ENCODE measurements around the gene WDR70. TPM values are rescaled to one million over a fixed set of nuclear protein-coding genes. Genes with fewer than 3 reads are reported as not detected.
"Not testable (repeated sequence)": the region's sequence is repeated elsewhere in the genome, so short reads cannot be mapped to it uniquely, and the experiment has no call there.

WDR70 gene
- total RNA-seq, 1 experiment from 2014 or later, result 55.2 TPM

DNA sequence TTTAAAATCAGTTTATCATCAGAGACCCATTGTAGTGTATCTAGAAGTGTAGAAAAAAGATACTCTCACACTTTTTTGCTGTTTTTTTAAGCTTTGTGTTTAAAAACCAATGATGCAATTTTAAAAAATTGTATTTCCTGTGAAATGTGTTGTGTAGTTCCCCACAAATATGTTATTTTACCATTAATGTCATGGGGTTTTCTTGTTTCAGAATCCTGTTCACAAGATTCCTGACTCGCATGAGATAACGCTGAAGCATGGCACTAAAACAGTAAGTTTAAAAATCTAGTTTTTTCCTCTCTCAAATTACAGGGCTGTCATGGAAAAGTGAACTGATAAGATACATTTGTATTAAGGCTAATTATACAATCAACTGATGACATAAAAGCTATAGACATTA is 58.6 kb downstream of the WDR70 start:
- Histone ChIP-seq H3K27me3 (replicated peaks; ENCODE audit: insufficient read depth, low read depth, low read length, poor library complexity) (no peaks in the 10 kb centered on the region), H3K27ac (ENCODE audit: low read depth, low read length, poor library complexity, severe bottlenecking) (no peak overlapping the region), H3K4me3 (ENCODE audit: low read depth, low read length, poor library complexity, severe bottlenecking) (no peak overlapping the region), H3K36me3 (ENCODE audit: insufficient read depth, low read length, poor library complexity, severe bottlenecking) (no peaks in the 10 kb centered on the region), H3K4me1 (ENCODE audit: insufficient read depth, low read length, poor library complexity, severe bottlenecking) (peaks cover 5% of the 10 kb centered on the region), H3K9me3 (ENCODE audit: low read depth, low read length, poor library complexity, severe bottlenecking) (no peaks in the 10 kb centered on the region)
- POLR2A ChIA-PET (ENCODE audit: low non-redundant PET), result no interaction called here
- BruUV-seq (replicated peaks), result no TSS peak
- DNase-seq (ENCODE audit: low spot score), result no peak
- no peak for TF ChIP-seq EZH2 (IDR thresholded peaks at IDR 0.05; ENCODE audit: borderline replicate concordance, low read depth, low read length, poor library complexity, severe bottlenecking)
- TF ChIP-seq, protein P1, sequence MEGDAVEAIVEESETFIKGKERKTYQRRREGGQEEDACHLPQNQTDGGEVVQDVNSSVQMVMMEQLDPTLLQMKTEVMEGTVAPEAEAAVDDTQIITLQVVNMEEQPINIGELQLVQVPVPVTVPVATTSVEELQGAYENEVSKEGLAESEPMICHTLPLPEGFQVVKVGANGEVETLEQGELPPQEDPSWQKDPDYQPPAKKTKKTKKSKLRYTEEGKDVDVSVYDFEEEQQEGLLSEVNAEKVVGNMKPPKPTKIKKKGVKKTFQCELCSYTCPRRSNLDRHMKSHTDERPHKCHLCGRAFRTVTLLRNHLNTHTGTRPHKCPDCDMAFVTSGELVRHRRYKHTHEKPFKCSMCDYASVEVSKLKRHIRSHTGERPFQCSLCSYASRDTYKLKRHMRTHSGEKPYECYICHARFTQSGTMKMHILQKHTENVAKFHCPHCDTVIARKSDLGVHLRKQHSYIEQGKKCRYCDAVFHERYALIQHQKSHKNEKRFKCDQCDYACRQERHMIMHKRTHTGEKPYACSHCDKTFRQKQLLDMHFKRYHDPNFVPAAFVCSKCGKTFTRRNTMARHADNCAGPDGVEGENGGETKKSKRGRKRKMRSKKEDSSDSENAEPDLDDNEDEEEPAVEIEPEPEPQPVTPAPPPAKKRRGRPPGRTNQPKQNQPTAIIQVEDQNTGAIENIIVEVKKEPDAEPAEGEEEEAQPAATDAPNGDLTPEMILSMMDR (conservative IDR thresholded peaks at IDR 0.05; ENCODE audit: low read depth, low read length), result no peak
- intact Hi-C loops (cut with micrococcal nuclease; ENCODE audit: unreplicated experiment), result no loop called here
- CTCF ChIA-PET, result no interaction called here

- POLR2A ChIA-PET (ENCODE audit: low non-redundant PET); intact Hi-C loops (cut with micrococcal nuclease; ENCODE audit: unreplicated experiment): not testable (repeated sequence)
These were observed 66.7 kb downstream of the WDR70 start for GRCh38 chr5:37445783-37446182.

GRCh38 chr5:37448941-37449340 is 69.8 kb downstream of the WDR70 start:
- H3K9me3 ChIP-seq (ENCODE audit: low read depth, low read length, poor library complexity, severe bottlenecking), result peaks cover 11% of the 10 kb centered on the region
- H3K27me3 ChIP-seq (replicated peaks; ENCODE audit: insufficient read depth, low read depth, low read length, poor library complexity), result no peaks in the 10 kb centered on the region
- BruUV-seq (replicated peaks), result no TSS peak
- no peak overlapping the region for H3K27ac ChIP-seq (ENCODE audit: low read depth, low read length, poor library complexity, severe bottlenecking)
- intact Hi-C loops (cut with micrococcal nuclease; ENCODE audit: unreplicated experiment), result no loop called here
- H3K4me1 ChIP-seq (ENCODE audit: insufficient read depth, low read length, poor library complexity, severe bottlenecking), result no peaks in the 10 kb centered on the region
- CTCF ChIA-PET, result no interaction called here
- DNase-seq (ENCODE audit: low spot score), result no peak
- TF ChIP-seq, protein P1 (conservative IDR thresholded peaks at IDR 0.05; ENCODE audit: low read depth, low read length), result no peak
- TF ChIP-seq EZH2 (IDR thresholded peaks at IDR 0.05; ENCODE audit: borderline replicate concordance, low read depth, low read length, poor library complexity, severe bottlenecking), result no peak
- H3K36me3 ChIP-seq (ENCODE audit: insufficient read depth, low read length, poor library complexity, severe bottlenecking), result peaks cover 6% of the 10 kb centered on the region
- POLR2A ChIA-PET (ENCODE audit: low non-redundant PET), result no interaction called here
- no peak overlapping the region for H3K4me3 ChIP-seq (ENCODE audit: low read depth, low read length, poor library complexity, severe bottlenecking)

More at GRCh38 chr5:37445783-37446182, 66.7 kb downstream of the WDR70 start:
- CTCF ChIA-PET; H3K36me3 ChIP-seq (ENCODE audit: insufficient read depth, low read length, poor library complexity, severe bottlenecking); H3K4me1 ChIP-seq (ENCODE audit: insufficient read depth, low read length, poor library complexity, severe bottlenecking); H3K9me3 ChIP-seq (ENCODE audit: low read depth, low read length, poor library complexity, severe bottlenecking); H3K27ac ChIP-seq (ENCODE audit: low read depth, low read length, poor library complexity, severe bottlenecking); H3K27me3 ChIP-seq (replicated peaks; ENCODE audit: insufficient read depth, low read depth, low read length, poor library complexity); DNase-seq (ENCODE audit: low spot score); H3K4me3 ChIP-seq (ENCODE audit: low read depth, low read length, poor library complexity, severe bottlenecking): not testable (repeated sequence)
- BruUV-seq (replicated peaks), result TSS peak; percentile 17

- CTCF ChIA-PET; POLR2A ChIA-PET (ENCODE audit: low non-redundant PET); BruUV-seq (replicated peaks): not testable (repeated sequence)
These were observed 72.9 kb downstream of the WDR70 start for GRCh38 chr5:37451991-37452390.

GRCh38 chr5:37453252-37453651 is 74.1 kb downstream of the WDR70 start:
- BruUV-seq (replicated peaks); H3K4me3 ChIP-seq (ENCODE audit: low read depth, low read length, poor library complexity, severe bottlenecking); H3K27ac ChIP-seq (ENCODE audit: low read depth, low read length, poor library complexity, severe bottlenecking); POLR2A ChIA-PET (ENCODE audit: low non-redundant PET); intact Hi-C loops (cut with micrococcal nuclease; ENCODE audit: unreplicated experiment); CTCF ChIA-PET; DNase-seq (ENCODE audit: low spot score); H3K36me3 ChIP-seq (ENCODE audit: insufficient read depth, low read length, poor library complexity, severe bottlenecking); H3K4me1 ChIP-seq (ENCODE audit: insufficient read depth, low read length, poor library complexity, severe bottlenecking); H3K27me3 ChIP-seq (replicated peaks; ENCODE audit: insufficient read depth, low read depth, low read length, poor library complexity): not testable (repeated sequence)
- peaks cover 12% of the 10 kb centered on the region for H3K9me3 ChIP-seq (ENCODE audit: low read depth, low read length, poor library complexity, severe bottlenecking)

More at GRCh38 chr5:37451991-37452390, 72.9 kb downstream of the WDR70 start:
- DNase-seq (ENCODE audit: low spot score); H3K4me1 ChIP-seq (ENCODE audit: insufficient read depth, low read length, poor library complexity, severe bottlenecking); H3K27me3 ChIP-seq (replicated peaks; ENCODE audit: insufficient read depth, low read depth, low read length, poor library complexity); H3K4me3 ChIP-seq (ENCODE audit: low read depth, low read length, poor library complexity, severe bottlenecking); intact Hi-C loops (cut with micrococcal nuclease; ENCODE audit: unreplicated experiment); H3K36me3 ChIP-seq (ENCODE audit: insufficient read depth, low read length, poor library complexity, severe bottlenecking); H3K27ac ChIP-seq (ENCODE audit: low read depth, low read length, poor library complexity, severe bottlenecking): not testable (repeated sequence)
- peaks cover 12% of the 10 kb centered on the region for H3K9me3 ChIP-seq (ENCODE audit: low read depth, low read length, poor library complexity, severe bottlenecking)

GRCh38 chr5:37454402-37455055 is 75.4 kb downstream of the WDR70 start:
- H3K27me3 ChIP-seq (replicated peaks; ENCODE audit: insufficient read depth, low read depth, low read length, poor library complexity); POLR2A ChIA-PET (ENCODE audit: low non-redundant PET); H3K36me3 ChIP-seq (ENCODE audit: insufficient read depth, low read length, poor library complexity, severe bottlenecking); H3K4me3 ChIP-seq (ENCODE audit: low read depth, low read length, poor library complexity, severe bottlenecking); H3K27ac ChIP-seq (ENCODE audit: low read depth, low read length, poor library complexity, severe bottlenecking); DNase-seq (ENCODE audit: low spot score); H3K4me1 ChIP-seq (ENCODE audit: insufficient read depth, low read length, poor library complexity, severe bottlenecking); BruUV-seq (replicated peaks); CTCF ChIA-PET; intact Hi-C loops (cut with micrococcal nuclease; ENCODE audit: unreplicated experiment): not testable (repeated sequence)
- H3K9me3 ChIP-seq (ENCODE audit: low read depth, low read length, poor library complexity, severe bottlenecking), result peaks cover 12% of the 10 kb centered on the region
